DND-41 (cell line): Measurements from ENCODE around the gene DYNLT4.

Source experiments
- ATAC-seq: fragments of 200-7000 bp; cut with Tn5 transposase; 3 replicates; pipeline ENCODE4 v1.9.1; 2021; ENCODE audit warnings: low read depth; ENCODE audit not compliant: insufficient read depth
- DNase-seq: peaks from one replicate; pipeline ENCODE4 v3.0.0-alpha.2; 2020
- H2AFZ ChIP-seq: 2 replicates; pipeline ENCODE4 v1.6.0; 2012; ENCODE audit warnings: low read depth, low read length
- H3K27ac ChIP-seq: 2 replicates; pipeline ENCODE4 v1.5.1; 2012; ENCODE audit warnings: low read length, inconsistent platforms
- H3K27me3 ChIP-seq: fragments of 200-600 bp; sonication (generic); 2 replicates; pipeline ENCODE4 v1.6.0; 2012; ENCODE audit warnings: low read length, mild to moderate bottlenecking, inconsistent platforms; ENCODE audit not compliant: insufficient read depth, poor library complexity
- H3K36me3 ChIP-seq: 2 replicates; pipeline ENCODE4 v1.5.1; 2012; ENCODE audit warnings: low read length, inconsistent platforms; ENCODE audit not compliant: insufficient read depth
- H3K4me1 ChIP-seq: 2 replicates; pipeline ENCODE4 v1.5.1; 2012; ENCODE audit warnings: mild to moderate bottlenecking, low read length; ENCODE audit not compliant: insufficient read depth
- H3K4me2 ChIP-seq: 2 replicates; pipeline ENCODE4 v1.6.0; 2012; ENCODE audit warnings: mild to moderate bottlenecking, moderate library complexity, low read length, inconsistent platforms; ENCODE audit not compliant: insufficient read depth
- H3K4me3 ChIP-seq, 2 experiments: fragments of 200-600 bp in 1 of 2; shearing (Covaris generic) in 1 of 2; 2 replicates each; pipeline ENCODE4 v1.5.1; 2012 to 2016; ENCODE audit warnings: inconsistent platforms in 2 of 2, low read length in 2 of 2, mild to moderate bottlenecking in 2 of 2, low read depth in 1 of 2, moderate library complexity in 1 of 2
- H3K79me2 ChIP-seq: 2 replicates; pipeline ENCODE4 v1.6.0; 2012; ENCODE audit warnings: low read length, inconsistent platforms; ENCODE audit not compliant: insufficient read depth
- H3K9ac ChIP-seq: 2 replicates; pipeline ENCODE4 v1.6.0; 2012; ENCODE audit warnings: low read depth, mild to moderate bottlenecking, inconsistent platforms, low read length, moderate library complexity
- H3K9me3 ChIP-seq: 2 replicates; pipeline ENCODE4 v1.5.1; 2012; ENCODE audit warnings: low read length, moderate library complexity, mild to moderate bottlenecking, inconsistent platforms; ENCODE audit not compliant: insufficient read depth, severe bottlenecking
- H4K20me1 ChIP-seq: 2 replicates; pipeline ENCODE4 v1.6.0; 2012; ENCODE audit warnings: low read length; ENCODE audit not compliant: insufficient read depth
- CTCF ChIP-seq: IDR thresholded peaks from 2 replicates; pipeline ENCODE4 v1.5.1; 2012; ENCODE audit warnings: borderline replicate concordance, low read length, moderate library complexity, mild to moderate bottlenecking; ENCODE audit not compliant: poor library complexity, severe bottlenecking; ENCODE audit errors: extremely low read depth
- EZH2 ChIP-seq: IDR thresholded peaks from 3 replicates; pipeline ENCODE4 v1.6.1; 2012; ENCODE audit warnings: borderline replicate concordance, low read depth, mild to moderate bottlenecking, moderate library complexity, low read length, inconsistent platforms; ENCODE audit not compliant: severe bottlenecking

The DYNLT4 gene

GRCh38 chr1:44792736-44793502 is 14.2 kb downstream of the DYNLT4 start:
- Histone ChIP-seq H3K9ac (no peak overlapping the region), H3K4me2 (no peak overlapping the region), H3K36me3 (no peaks in the 10 kb centered on the region), H3K27ac (no peak overlapping the region), H3K79me2 (no peaks in the 10 kb centered on the region), H4K20me1 (no peaks in the 10 kb centered on the region), H3K27me3 (no peaks in the 10 kb centered on the region), H3K4me1 (no peaks in the 10 kb centered on the region), H3K4me3 (no peak overlapping the region), H3K9me3 (no peaks in the 10 kb centered on the region), H2AFZ (no peak overlapping the region)
- no peak for ATAC-seq
- no peak for TF ChIP-seq CTCF
- TF ChIP-seq EZH2: no peak
- DNase-seq: no peak

- no peaks in the 10 kb centered on the region for H3K4me1 ChIP-seq
- no peaks in the 10 kb centered on the region for H3K27me3 ChIP-seq
- H3K9ac ChIP-seq: no peak overlapping the region
- TF ChIP-seq EZH2: no peak
- no peak for TF ChIP-seq CTCF
- no peak for ATAC-seq
- H4K20me1 ChIP-seq: no peaks in the 10 kb centered on the region
- no peak overlapping the region for H2AFZ ChIP-seq
- H3K36me3 ChIP-seq: no peaks in the 10 kb centered on the region
- H3K27ac ChIP-seq: no peak overlapping the region
- H3K79me2 ChIP-seq: no peaks in the 10 kb centered on the region
- H3K9me3 ChIP-seq: no peaks in the 10 kb centered on the region
- no peak overlapping the region for H3K4me2 ChIP-seq
- H3K4me3 ChIP-seq: no peak overlapping the region
- no peak for DNase-seq
Measured at GRCh38 chr1:44790968-44791801, 16.0 kb downstream of the DYNLT4 start.

- no peaks in the 10 kb centered on the region for H3K4me1 ChIP-seq
- H3K9ac ChIP-seq: no peak within 1 kb of the TSS
- H2AFZ ChIP-seq: no peak within 1 kb of the TSS
- ATAC-seq: no peak
- H3K9me3 ChIP-seq: no peaks in the 10 kb centered on the region
- H3K27ac ChIP-seq: no peak within 1 kb of the TSS
- H3K4me2 ChIP-seq: no peak within 1 kb of the TSS
- no peak within 1 kb of the TSS for H3K4me3 ChIP-seq
- no peaks in the 10 kb centered on the region for H3K36me3 ChIP-seq
- TF ChIP-seq EZH2 (no peak), CTCF (no peak)
- no peaks in the 10 kb centered on the region for H3K27me3 ChIP-seq
- H4K20me1 ChIP-seq: no peaks in the 10 kb centered on the region
- H3K79me2 ChIP-seq: no peaks in the 10 kb centered on the region
- DNase-seq: no peak
Measured at GRCh38 chr1:44788120-44788860, 18.9 kb downstream of the DYNLT4 start, which contains the start of gene BEST4. Gene BEST4, minus strand, starts transcription at chr1:44788170. Its CDS starts 465 bp downstream, at chr1:44787705.
